SHP77 (cell line): ENCODE results near the gene UBE3B.

Experiments
- DNase-seq, 2 experiments: peaks; one replicate each; lab custom pipeline; 2025; lab: John Stamatoyannopoulos, UW

Gene UBE3B

GRCh38 chr12:109529691-109530640 is 52.5 kb downstream of the UBE3B start:
- DNase-seq: no peak

- DNase-seq: no peak
Measured at GRCh38 chr12:109531411-109531810, 54.0 kb downstream of the UBE3B start.

- no peak for DNase-seq
Measured at GRCh38 chr12:109532721-109533486, 55.5 kb downstream of the UBE3B start.

GRCh38 chr12:109533487-109533740 is 56.0 kb downstream of the UBE3B start:
- DNase-seq: no peak

GRCh38 chr12:109534456-109534855 is 57.0 kb downstream of the UBE3B start:
- DNase-seq: no peak

GRCh38 chr12:109535231-109535862 is 57.9 kb downstream of the UBE3B start:
- no peak for DNase-seq

DNA sequence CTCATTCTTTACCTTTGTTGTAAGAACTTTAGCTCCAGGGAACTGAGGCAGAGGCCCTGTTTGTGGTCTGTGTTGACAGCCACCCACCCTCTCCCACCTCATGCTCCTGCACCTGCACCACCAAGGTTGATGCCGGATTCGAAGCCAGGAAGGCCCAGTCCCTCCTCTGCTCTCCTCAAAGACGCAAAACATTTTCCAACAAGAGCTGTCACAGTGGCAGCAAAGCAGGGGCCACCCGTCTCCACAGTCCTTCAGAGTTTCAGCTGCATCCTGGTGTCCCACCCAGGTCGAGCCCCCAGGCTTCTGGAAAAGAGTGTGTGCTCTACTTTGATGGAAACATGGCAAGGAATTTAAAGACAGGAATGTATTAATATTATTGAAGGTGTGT is 58.4 kb downstream of the UBE3B start:
- no peak for DNase-seq

- no peak for DNase-seq
Measured at GRCh38 chr12:109537136-109537535, 59.7 kb downstream of the UBE3B start.

GRCh38 chr12:109538191-109538863 is 60.9 kb downstream of the UBE3B start:
- DNase-seq: no peak

GRCh38 chr12:109539508-109539907 is 62.1 kb downstream of the UBE3B start:
- DNase-seq: no peak

- no peak for DNase-seq
Measured at GRCh38 chr12:109540526-109541412, 63.3 kb downstream of the UBE3B start.

GRCh38 chr12:109541413-109541726 is 63.9 kb downstream of the UBE3B start:
- no peak for DNase-seq

DNA sequence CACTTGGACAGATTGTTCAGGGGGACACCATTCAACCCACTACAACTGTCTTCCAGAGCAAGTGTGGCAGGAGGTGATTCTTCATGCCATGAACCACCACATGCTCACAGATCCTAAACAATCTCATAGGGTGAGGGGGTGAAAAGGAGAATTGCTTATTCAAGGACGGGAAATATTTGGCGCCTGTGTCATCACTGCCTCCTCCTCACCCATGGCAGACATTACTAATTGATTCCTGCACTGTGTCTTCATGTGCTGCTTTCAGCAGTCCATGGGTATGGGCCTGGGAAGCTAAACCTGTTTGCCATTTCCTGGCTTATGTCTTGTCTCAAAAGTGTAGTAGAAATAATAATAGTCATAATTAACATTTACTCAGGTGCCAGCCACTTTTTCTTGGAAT is 64.6 kb downstream of the UBE3B start:
- DNase-seq: no peak

DNA sequence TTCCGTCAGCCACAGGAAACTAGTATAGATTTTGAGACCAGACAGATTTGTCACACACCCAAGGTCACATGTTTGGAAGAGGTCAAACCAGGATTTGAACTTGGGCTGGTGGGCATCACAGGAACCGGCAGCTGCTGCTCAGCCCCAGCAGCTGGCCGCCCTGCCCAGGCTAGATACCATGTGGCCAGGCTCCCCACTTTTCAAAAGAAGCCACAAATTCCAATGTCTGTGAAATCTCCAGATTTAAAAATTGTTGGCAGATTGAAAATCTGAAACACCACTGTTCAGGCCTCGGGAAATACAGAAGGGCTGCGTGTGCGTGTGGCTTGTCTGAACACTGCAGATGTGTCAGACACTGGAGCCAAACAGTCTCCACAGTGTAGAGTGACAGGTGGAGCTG is 65.4 kb downstream of the UBE3B start:
- DNase-seq: no peak

- peak in 1 of 2 experiments; percentile 14 for DNase-seq
Measured at GRCh38 chr12:109544955-109545531, 67.6 kb downstream of the UBE3B start.

DNA sequence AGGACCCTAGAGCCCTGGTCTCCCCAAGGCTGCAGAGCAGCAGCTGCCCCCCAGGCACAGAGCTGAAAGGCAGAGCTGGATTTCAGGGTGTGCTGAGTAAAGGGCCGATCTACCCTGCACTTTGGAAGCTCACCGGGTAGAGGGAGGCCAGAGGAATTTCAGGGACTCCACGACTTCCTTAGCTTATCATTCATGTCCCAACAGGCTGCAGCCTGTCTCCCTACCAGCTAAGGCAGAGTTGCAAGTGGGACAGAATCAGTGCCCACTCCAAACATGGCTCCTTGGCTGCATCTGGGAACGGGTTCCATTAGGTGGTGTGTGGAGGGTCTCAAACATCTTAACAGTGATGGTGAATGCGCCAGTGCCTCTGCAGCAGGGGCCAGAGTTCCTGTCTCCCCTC is 68.4 kb downstream of the UBE3B start:
- DNase-seq: no peak

GRCh38 chr12:109547286-109547685 is 69.9 kb downstream of the UBE3B start:
- DNase-seq: no peak

- DNase-seq: no peak
Measured at GRCh38 chr12:109548258-109548657, 70.8 kb downstream of the UBE3B start.

GRCh38 chr12:109549613-109550270 is 72.3 kb downstream of the UBE3B start:
- peak in 1 of 2 experiments; percentile 21 for DNase-seq

DNA sequence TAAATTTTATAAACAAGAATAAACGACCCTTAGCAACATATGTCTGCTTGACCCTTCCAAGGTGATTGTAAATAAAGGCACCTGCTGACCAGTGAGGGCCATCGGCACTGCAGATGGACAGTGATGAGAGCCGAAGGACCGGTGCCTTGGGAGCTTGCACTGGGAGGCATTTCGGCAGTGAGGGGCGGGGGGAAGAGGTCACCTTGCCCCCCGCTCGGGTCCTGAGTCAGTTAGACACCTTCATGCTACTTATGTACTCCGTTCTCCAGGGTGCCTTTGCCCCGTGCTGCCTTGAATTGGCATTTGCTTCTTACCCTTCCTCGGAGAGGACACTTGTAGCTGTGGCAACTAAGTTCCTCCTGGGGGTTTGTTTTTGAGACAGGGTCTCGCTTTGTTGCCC is 72.8 kb downstream of the UBE3B start:
- DNase-seq: peak in 1 of 2 experiments; percentile 14

DNA sequence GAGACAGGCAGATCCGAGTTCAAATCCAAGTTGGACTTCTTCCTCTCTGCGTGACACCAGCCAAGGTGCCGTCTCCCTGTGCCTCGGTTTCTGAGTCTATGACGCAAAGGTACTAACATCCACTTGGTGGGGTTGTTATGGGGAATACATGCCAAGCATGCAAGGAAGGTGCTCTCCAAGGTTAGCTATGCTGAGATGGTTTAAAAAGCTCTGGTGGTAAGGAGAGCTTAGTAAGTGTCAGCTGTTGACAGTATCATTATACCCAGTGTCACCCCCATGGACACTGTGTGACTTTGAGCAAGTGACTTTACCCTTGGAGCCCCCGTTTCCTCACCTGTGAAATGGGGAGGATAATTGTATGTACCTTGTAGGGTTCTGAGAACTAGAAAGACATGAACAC is 73.7 kb downstream of the UBE3B start:
- DNase-seq: no peak
